NCI-H187 treated with DMSO at 0.1 percent for 48 hours (cell line): ENCODE results near the gene FRMPD4.
"Not testable (repeated sequence)": the region's sequence is repeated elsewhere in the genome, so short reads cannot be mapped to it uniquely, and the experiment has no call there.

Experiments used
- DNase-seq: peaks from one replicate; lab custom pipeline; 2025; lab: John Stamatoyannopoulos, UW

FRMPD4 gene

GRCh38 chrX:12440246-12440645, 302.0 kb downstream of the FRMPD4 start:
- DNase-seq = no peak

GRCh38 chrX:12441381-12442128, 303.3 kb downstream of the FRMPD4 start:
- no peak for DNase-seq

- no peak for DNase-seq
Measured at GRCh38 chrX:12443534-12444098, 305.3 kb downstream of the FRMPD4 start.

GRCh38 chrX:12446342-12447075, 308.2 kb downstream of the FRMPD4 start:
- no peak for DNase-seq

GRCh38 chrX:12447448-12448064, 309.3 kb downstream of the FRMPD4 start:
- DNase-seq = no peak

GRCh38 chrX:12452268-12452667, 314.0 kb downstream of the FRMPD4 start:
- no peak for DNase-seq

- DNase-seq = no peak
Measured at GRCh38 chrX:12460929-12461328, 322.7 kb downstream of the FRMPD4 start.

GRCh38 chrX:12463052-12463451, 324.8 kb downstream of the FRMPD4 start:
- no peak for DNase-seq

- no peak for DNase-seq
Measured at GRCh38 chrX:12463873-12464272, 325.6 kb downstream of the FRMPD4 start.

- DNase-seq = no peak
Measured at GRCh38 chrX:12467321-12467720, 329.0 kb downstream of the FRMPD4 start.

- DNase-seq = no peak
Measured at GRCh38 chrX:12469296-12469695, 331.0 kb downstream of the FRMPD4 start.

- no peak for DNase-seq
Measured at GRCh38 chrX:12471061-12471460, 332.8 kb downstream of the FRMPD4 start.

GRCh38 chrX:12480956-12481355, 342.7 kb downstream of the FRMPD4 start:
- no peak for DNase-seq

- DNase-seq = no peak
Measured at GRCh38 chrX:12488220-12488619, 349.9 kb downstream of the FRMPD4 start.

- DNase-seq = no peak
Measured at GRCh38 chrX:12488771-12489170, 350.5 kb downstream of the FRMPD4 start.

- DNase-seq = no peak
Measured at GRCh38 chrX:12489341-12489740, 351.1 kb downstream of the FRMPD4 start.

- DNase-seq = no peak
Measured at GRCh38 chrX:12494400-12495138, 356.3 kb downstream of the FRMPD4 start.

- DNase-seq = no peak
Measured at GRCh38 chrX:12496343-12496742, 358.1 kb downstream of the FRMPD4 start.

- no peak for DNase-seq
Measured at GRCh38 chrX:12497832-12498591, 359.7 kb downstream of the FRMPD4 start.

GRCh38 chrX:12505127-12505526, 366.9 kb downstream of the FRMPD4 start:
- no peak for DNase-seq

GRCh38 chrX:12515384-12515783, 377.1 kb downstream of the FRMPD4 start:
- not testable (repeated sequence) for DNase-seq
